ENCODE results near the gene LCE5A. TPM values are rescaled to one million over a fixed set of nuclear protein-coding genes. Genes with fewer than 3 reads are reported as not detected.

The LCE5A gene
- total and polyA plus RNA-seq, 9 of the 15 experiments (the other 6 are each of a cell fraction or from before 2014, with no cell fraction given), result not detected

Other genes starting within 250 kb of the LCE5A start
Only the 7 nearest of the 15 such genes appear.
- not detected in 2 replicates for gene CRNN, start 96.5 kb upstream of the LCE5A start, total RNA-seq (2014; rRNA removed)
- gene CRNN, start 96.5 kb upstream of the LCE5A start, total RNA-seq (2014; rRNA removed; fragmentation: Illumina TruSeq; extraction: Trizol), result not detected in 2 replicates
- not detected in 2 replicates for gene CRNN, start 96.5 kb upstream of the LCE5A start, total RNA-seq (2015; rRNA removed; fragmentation: Illumina TruSeq; extraction: Trizol)
- not detected in 2 replicates for gene CRNN, start 96.5 kb upstream of the LCE5A start, total RNA-seq (2021)
- gene CRNN, start 96.5 kb upstream of the LCE5A start, polyA plus RNA-seq (2011; rRNA removed), result not detected in 2 replicates
- not detected in 2 replicates for gene CRNN, start 96.5 kb upstream of the LCE5A start, polyA plus RNA-seq (2014; fragmentation: Illumina TruSeq; extraction: Trizol)
- gene CRNN, start 96.5 kb upstream of the LCE5A start, polyA plus RNA-seq (2014; fragmentation: Nextera tagmentation; extraction: Ambion mirVana), result not detected
- not detected in 2 replicates for gene CRNN, start 96.5 kb upstream of the LCE5A start, polyA plus RNA-seq (2014; rRNA removed)
- gene CRCT1, start 3.7 kb downstream of the LCE5A start, total RNA-seq (2014; rRNA removed), result not detected in 2 replicates
- not detected in 2 replicates for gene CRCT1, start 3.7 kb downstream of the LCE5A start, total RNA-seq (2014; rRNA removed; fragmentation: Illumina TruSeq; extraction: Trizol)
- gene CRCT1, start 3.7 kb downstream of the LCE5A start, total RNA-seq (2015; rRNA removed; fragmentation: Illumina TruSeq; extraction: Trizol), result not detected in 2 replicates
- not detected in 2 replicates for gene CRCT1, start 3.7 kb downstream of the LCE5A start, total RNA-seq (2021)
- not detected in 2 replicates for gene CRCT1, start 3.7 kb downstream of the LCE5A start, polyA plus RNA-seq (2011; rRNA removed)
- not detected in 2 replicates for gene CRCT1, start 3.7 kb downstream of the LCE5A start, polyA plus RNA-seq (2014; fragmentation: Illumina TruSeq; extraction: Trizol)
- not detected for gene CRCT1, start 3.7 kb downstream of the LCE5A start, polyA plus RNA-seq (2014; fragmentation: Nextera tagmentation; extraction: Ambion mirVana)
- gene CRCT1, start 3.7 kb downstream of the LCE5A start, polyA plus RNA-seq (2014; rRNA removed), result not detected in 2 replicates
- not detected in 2 replicates for gene LCE3E, start 56.0 kb downstream of the LCE5A start, total RNA-seq (2014; rRNA removed)
- not detected in 2 replicates for gene LCE3E, start 56.0 kb downstream of the LCE5A start, total RNA-seq (2014; rRNA removed; fragmentation: Illumina TruSeq; extraction: Trizol)
- not detected in 2 replicates for gene LCE3E, start 56.0 kb downstream of the LCE5A start, total RNA-seq (2015; rRNA removed; fragmentation: Illumina TruSeq; extraction: Trizol)
- not detected in 2 replicates for gene LCE3E, start 56.0 kb downstream of the LCE5A start, total RNA-seq (2021)
- gene LCE3E, start 56.0 kb downstream of the LCE5A start, polyA plus RNA-seq (2011; rRNA removed), result not detected in 2 replicates
- gene LCE3E, start 56.0 kb downstream of the LCE5A start, polyA plus RNA-seq (2014; fragmentation: Illumina TruSeq; extraction: Trizol), result not detected in 2 replicates
- not detected for gene LCE3E, start 56.0 kb downstream of the LCE5A start, polyA plus RNA-seq (2014; fragmentation: Nextera tagmentation; extraction: Ambion mirVana)
- not detected in 2 replicates for gene LCE3E, start 56.0 kb downstream of the LCE5A start, polyA plus RNA-seq (2014; rRNA removed)
- not detected in 2 replicates for gene LCE3D, start 69.7 kb downstream of the LCE5A start, total RNA-seq (2014; rRNA removed)
- gene LCE3D, start 69.7 kb downstream of the LCE5A start, total RNA-seq (2014; rRNA removed; fragmentation: Illumina TruSeq; extraction: Trizol), result not detected in 2 replicates
- not detected in 2 replicates for gene LCE3D, start 69.7 kb downstream of the LCE5A start, total RNA-seq (2015; rRNA removed; fragmentation: Illumina TruSeq; extraction: Trizol)
- not detected in 2 replicates for gene LCE3D, start 69.7 kb downstream of the LCE5A start, total RNA-seq (2021)
- not detected in 2 replicates for gene LCE3D, start 69.7 kb downstream of the LCE5A start, polyA plus RNA-seq (2011; rRNA removed)
- gene LCE3D, start 69.7 kb downstream of the LCE5A start, polyA plus RNA-seq (2014; fragmentation: Illumina TruSeq; extraction: Trizol), result not detected in 2 replicates
- gene LCE3D, start 69.7 kb downstream of the LCE5A start, polyA plus RNA-seq (2014; fragmentation: Nextera tagmentation; extraction: Ambion mirVana), result not detected
- gene LCE3D, start 69.7 kb downstream of the LCE5A start, polyA plus RNA-seq (2014; rRNA removed), result not detected in 2 replicates
- not detected in 2 replicates for gene LCE3C, start 89.4 kb downstream of the LCE5A start, total RNA-seq (2014; rRNA removed)
- gene LCE3C, start 89.4 kb downstream of the LCE5A start, total RNA-seq (2014; rRNA removed; fragmentation: Illumina TruSeq; extraction: Trizol), result not detected in 2 replicates
- gene LCE3C, start 89.4 kb downstream of the LCE5A start, total RNA-seq (2015; rRNA removed; fragmentation: Illumina TruSeq; extraction: Trizol), result not detected in 2 replicates
- not detected in 2 replicates for gene LCE3C, start 89.4 kb downstream of the LCE5A start, total RNA-seq (2021)
- gene LCE3C, start 89.4 kb downstream of the LCE5A start, polyA plus RNA-seq (2011; rRNA removed), result not detected in 2 replicates
- gene LCE3C, start 89.4 kb downstream of the LCE5A start, polyA plus RNA-seq (2014; fragmentation: Illumina TruSeq; extraction: Trizol), result not detected in 2 replicates
- gene LCE3C, start 89.4 kb downstream of the LCE5A start, polyA plus RNA-seq (2014; fragmentation: Nextera tagmentation; extraction: Ambion mirVana), result not detected
- gene LCE3C, start 89.4 kb downstream of the LCE5A start, polyA plus RNA-seq (2014; rRNA removed), result not detected in 2 replicates
- not detected in 2 replicates for gene LCE3B, start 103.0 kb downstream of the LCE5A start, total RNA-seq (2014; rRNA removed)
- gene LCE3B, start 103.0 kb downstream of the LCE5A start, total RNA-seq (2014; rRNA removed; fragmentation: Illumina TruSeq; extraction: Trizol), result not detected in 2 replicates
- not detected in 2 replicates for gene LCE3B, start 103.0 kb downstream of the LCE5A start, total RNA-seq (2015; rRNA removed; fragmentation: Illumina TruSeq; extraction: Trizol)
- gene LCE3B, start 103.0 kb downstream of the LCE5A start, total RNA-seq (2021), result not detected in 2 replicates
- not detected in 2 replicates for gene LCE3B, start 103.0 kb downstream of the LCE5A start, polyA plus RNA-seq (2011; rRNA removed)
- not detected in 2 replicates for gene LCE3B, start 103.0 kb downstream of the LCE5A start, polyA plus RNA-seq (2014; fragmentation: Illumina TruSeq; extraction: Trizol)
- not detected for gene LCE3B, start 103.0 kb downstream of the LCE5A start, polyA plus RNA-seq (2014; fragmentation: Nextera tagmentation; extraction: Ambion mirVana)
- not detected in 2 replicates for gene LCE3B, start 103.0 kb downstream of the LCE5A start, polyA plus RNA-seq (2014; rRNA removed)
- gene LCE3A, start 112.3 kb downstream of the LCE5A start, total RNA-seq (2014; rRNA removed), result not detected in 2 replicates
- not detected in 2 replicates for gene LCE3A, start 112.3 kb downstream of the LCE5A start, total RNA-seq (2014; rRNA removed; fragmentation: Illumina TruSeq; extraction: Trizol)
- gene LCE3A, start 112.3 kb downstream of the LCE5A start, total RNA-seq (2015; rRNA removed; fragmentation: Illumina TruSeq; extraction: Trizol), result not detected in 2 replicates
- gene LCE3A, start 112.3 kb downstream of the LCE5A start, total RNA-seq (2021), result not detected in 2 replicates
- gene LCE3A, start 112.3 kb downstream of the LCE5A start, polyA plus RNA-seq (2011; rRNA removed), result not detected in 2 replicates
- not detected in 2 replicates for gene LCE3A, start 112.3 kb downstream of the LCE5A start, polyA plus RNA-seq (2014; fragmentation: Illumina TruSeq; extraction: Trizol)
- not detected for gene LCE3A, start 112.3 kb downstream of the LCE5A start, polyA plus RNA-seq (2014; fragmentation: Nextera tagmentation; extraction: Ambion mirVana)
- gene LCE3A, start 112.3 kb downstream of the LCE5A start, polyA plus RNA-seq (2014; rRNA removed), result not detected in 2 replicates